HG03097 (cell line): Measurements from ENCODE around the gene C1orf50.
"Not testable (repeated sequence)": the region's sequence is repeated elsewhere in the genome, so short reads cannot be mapped to it uniquely, and the experiment has no call there.

ENCODE experiments used
- ATAC-seq: cut with Tn5 transposase; IDR thresholded peaks from one replicate; pipeline ENCODE4 v1.9.1; 2021; ENCODE audit not compliant: unreplicated experiment, low FRiP score

C1orf50 gene

DNA sequence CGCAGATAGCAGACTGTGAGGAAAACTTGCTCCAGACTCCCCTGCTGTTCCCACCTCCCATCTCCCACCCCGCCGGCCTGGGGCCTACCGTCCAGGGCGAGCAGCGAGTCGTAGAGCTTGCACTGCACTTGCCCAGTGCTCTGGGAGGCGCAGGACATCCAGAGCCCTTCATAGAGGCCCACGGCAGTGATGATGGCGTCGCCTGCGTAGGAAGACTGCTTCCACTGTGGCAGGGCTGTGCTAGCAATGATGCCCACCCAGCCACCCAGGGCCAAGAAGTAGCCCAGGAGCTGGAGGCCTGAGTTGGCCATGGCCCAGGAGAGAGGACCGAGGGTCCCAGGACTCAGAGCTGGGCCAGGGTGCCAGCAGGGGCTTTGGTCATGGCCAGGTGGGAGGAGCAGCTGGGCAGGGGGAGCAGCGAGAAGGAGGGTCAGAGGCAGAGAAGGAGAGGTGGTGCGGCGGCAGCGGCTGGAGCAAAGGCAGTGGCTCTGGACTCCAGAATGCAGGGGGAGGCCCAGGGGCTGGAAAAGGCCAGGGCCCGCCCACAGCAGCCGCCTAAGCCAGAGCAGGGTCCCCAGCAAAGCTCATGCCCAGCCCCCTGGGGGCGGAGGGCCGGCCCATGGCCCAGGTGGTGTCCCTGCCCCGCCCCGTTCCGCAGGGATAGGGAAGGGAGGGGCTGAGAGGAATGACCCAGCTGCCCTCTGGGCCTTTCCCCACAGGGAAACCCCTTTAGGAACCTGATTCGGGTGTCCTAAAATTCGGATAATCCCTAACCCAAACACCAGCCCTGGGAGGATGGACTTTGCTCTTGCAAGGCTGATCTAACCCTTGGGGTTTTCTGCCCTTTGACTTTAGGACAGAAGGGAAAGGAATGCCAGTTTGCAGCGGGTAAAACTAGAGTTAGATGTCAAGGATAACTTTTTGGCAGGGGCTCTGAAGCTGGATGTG is 27.0 kb upstream of the C1orf50 start, which contains the start of gene CLDN19:
TSS of gene CLDN19 (minus strand) at position 484 of the 948 bp plus-strand sequence. CDS start at position 311, 173 bp downstream.
- ATAC-seq, result no peak

DNA sequence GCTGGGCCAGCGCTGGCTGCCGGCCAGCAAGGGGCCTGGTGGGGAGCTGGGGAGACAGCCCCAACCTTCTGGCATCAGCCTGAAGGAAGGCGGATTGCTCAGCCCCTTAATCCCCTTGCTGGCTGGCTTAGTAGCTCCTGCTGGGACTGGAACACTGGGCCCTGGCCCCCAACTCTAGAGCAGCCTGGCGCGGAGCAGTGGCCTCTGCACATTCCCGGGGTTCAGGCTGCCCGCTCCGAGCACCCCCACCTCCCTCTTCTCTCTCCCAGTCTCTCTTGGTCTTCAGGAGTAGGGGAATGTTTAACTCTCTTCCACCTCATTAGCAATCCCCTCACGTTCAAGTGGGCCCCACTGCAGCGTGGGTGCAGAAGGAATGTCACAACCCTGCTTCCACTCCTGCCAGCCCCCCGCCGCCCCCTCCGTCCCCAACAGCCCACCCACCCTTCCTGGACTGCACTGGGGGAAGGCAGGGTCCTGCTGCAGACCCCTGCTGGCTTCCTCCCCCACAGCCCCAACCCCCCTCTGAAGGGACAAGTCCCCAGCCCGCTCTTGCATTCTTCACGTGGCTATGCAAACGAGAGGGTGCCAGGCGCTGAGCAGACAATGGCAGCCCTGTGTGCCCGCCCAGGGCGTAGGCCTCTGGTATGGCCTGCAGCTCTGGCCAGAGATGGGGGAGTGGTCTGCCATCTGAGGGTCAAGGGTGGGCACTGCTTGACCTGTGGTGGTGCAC is 26.0 kb upstream of the C1orf50 start:
- no peak for ATAC-seq

DNA sequence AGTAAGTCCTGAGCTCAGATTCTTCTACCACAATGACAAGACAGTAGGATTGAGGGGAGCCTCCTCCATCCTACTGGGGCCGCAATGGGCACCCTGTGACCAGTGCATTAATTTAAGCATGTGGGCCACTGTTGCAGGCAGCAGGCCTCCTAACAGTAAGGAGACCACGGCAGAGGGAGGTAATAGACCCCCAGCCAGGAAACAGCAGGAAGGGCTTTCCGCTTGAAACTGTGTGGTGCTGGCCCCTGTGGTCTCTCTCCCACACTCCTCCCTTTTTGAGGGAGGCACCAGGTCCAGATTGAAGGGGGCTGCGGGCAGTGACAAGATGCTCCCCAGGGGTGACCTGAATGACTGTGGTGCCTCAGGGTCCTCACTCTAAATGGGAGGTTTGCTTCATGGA is 25.3 kb upstream of the C1orf50 start:
- ATAC-seq, result no peak

DNA sequence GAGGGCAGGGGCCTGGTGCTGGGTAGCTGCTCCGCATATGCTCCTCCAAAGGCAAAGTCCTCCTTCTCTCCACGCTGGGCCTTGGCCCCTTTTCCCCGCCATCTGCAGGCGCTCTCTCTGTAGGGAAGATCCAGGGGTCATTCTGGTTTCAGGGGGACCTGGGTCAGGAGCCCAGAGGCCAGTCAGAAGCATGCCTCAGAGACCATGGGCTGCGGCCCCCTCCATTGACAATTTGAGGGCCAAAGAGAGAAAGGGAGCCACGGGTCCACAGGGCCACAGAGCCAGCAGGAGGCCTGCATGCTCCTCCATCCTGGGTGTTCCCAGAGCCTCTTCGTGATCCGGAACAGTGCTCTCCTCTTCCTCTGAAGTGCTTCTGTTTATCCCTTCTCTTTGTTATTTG is 24.9 kb upstream of the C1orf50 start:
- no peak for ATAC-seq

DNA sequence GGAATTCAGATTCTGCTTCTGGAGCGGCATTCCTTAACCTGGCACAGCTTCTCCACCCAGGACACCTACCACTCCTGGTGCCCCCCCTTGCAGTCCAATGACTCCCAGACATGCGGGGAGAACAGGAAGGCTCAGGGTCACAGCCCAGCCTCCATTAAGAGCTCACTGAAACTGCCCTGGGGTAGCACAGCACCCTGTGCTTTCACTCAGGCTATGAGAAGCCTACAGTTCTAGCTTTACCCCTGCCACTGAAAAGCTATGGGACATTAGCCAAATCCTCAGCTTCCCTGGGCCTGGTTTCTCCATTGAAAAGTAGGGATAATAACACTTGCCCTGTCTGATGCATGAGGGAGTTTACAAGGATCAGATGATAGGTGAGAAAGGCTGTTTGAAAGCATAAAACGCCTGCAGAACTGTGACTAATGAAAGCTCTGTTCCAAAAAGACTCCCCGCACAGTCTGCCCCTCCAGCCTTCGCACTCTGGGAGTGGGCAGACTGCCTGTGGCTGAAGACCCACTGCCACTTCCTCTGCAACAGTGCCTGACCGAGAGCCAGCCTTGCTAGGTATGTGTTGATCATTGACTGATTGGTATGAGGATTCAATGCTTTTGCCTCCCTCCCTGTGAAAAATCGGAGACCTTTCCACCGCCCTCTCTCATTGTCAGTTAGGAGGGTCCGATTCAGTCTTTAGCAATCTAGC is 24.3 kb upstream of the C1orf50 start:
- ATAC-seq, result no peak

DNA sequence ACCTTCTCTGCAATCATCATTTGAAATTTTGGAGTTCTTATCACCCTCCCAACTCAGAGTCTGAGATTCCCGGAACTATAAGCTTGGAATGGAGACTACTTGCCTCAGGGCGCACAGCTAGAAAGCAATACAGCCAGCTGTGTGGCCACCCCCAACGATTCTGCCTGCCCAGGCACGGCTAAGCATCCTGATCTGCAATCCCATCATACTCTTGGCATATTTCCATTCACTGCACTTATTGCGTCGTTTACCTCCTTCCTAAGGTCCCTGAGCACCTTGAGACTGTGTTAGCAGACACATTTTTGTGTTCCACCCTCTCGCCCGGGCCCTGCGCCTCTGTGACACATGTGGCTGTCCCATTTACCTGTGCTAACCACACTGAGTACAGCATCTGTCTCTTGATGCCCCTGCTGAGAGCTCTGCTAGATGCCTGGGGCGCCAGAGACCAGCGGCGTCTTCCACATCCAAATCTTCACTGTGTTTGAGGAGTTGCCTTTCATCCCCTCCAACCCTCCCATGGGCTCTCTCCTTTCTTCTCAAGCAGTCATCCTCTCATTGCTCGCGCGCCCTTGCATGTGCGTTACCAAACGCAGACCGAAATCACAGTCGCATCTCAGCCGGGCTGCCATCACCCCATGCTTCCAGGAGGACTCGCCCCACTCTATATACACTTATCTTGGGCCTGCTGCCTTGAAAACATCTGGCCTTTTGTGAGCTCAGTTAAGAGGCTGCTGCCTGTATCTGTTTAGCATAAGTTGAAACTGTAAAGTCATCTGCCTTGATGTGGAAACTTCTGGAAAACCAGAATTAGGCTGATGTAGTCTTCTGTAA is 23.5 kb upstream of the C1orf50 start:
- ATAC-seq, result no peak

DNA sequence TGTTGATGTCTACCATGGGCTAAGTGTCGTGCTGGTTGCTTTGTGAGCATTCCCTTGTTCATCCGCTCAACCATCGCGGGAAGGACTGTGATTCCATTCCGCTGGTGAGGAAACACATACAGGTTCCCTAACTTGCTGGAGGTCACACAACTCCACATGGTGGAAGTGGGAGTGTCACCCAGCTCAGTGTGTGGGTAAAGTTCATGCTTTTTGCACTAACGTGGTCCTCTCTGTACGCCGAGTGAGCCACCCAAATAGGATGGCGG is 23.0 kb upstream of the C1orf50 start:
- no peak for ATAC-seq

DNA sequence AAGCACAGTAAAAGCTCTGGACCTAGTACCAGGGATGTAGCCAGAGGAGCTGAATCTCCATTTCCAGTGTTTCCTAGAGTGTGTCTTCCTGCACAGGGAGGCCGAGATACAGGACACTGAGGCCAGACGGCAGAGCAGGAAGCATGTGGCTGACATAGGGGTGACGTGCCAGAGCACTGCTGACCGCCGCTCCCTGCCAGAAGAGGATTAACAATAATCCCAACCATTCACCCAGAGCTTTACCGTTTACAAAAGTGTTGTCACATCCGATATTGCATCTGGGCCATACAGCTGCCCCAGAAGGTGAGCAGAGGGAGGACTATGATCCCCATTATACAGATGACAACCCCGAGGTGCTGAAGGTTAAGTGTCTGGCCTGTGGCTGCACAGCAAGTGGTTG is 21.2 kb upstream of the C1orf50 start:
- no peak for ATAC-seq

DNA sequence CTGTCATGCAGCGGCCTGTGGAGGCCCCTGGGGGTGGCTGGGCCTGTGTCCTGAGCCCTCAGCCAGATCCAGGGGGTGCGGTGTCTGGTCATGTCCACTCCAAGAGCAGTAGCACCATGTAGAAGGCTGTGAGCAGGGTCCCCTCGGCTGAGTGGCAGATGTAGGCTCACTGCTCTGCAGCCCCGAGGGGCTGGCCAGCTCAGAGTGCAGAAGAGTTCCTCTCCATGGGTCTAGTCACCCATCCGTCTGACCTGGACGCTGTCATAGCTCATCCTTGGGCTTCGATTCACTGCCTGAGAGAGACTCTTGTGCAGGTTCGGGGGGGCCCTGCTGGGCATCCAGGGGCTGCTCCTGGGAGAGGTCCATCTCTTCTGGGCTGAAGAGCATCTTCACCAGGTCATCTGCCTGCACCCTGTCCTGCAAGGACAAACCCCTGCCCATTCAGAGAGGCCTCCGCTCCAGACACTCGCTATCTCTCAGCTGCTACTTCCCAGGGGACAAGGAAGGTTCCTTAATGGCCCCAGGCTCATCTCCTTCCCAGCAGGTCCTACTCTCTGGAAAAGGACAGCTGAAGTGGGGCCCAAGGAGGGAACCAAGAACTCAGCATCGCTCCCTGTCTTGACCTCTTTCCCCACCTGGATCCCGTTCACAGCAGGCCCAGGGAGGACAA is 20.5 kb upstream of the C1orf50 start:
- no peak for ATAC-seq

DNA sequence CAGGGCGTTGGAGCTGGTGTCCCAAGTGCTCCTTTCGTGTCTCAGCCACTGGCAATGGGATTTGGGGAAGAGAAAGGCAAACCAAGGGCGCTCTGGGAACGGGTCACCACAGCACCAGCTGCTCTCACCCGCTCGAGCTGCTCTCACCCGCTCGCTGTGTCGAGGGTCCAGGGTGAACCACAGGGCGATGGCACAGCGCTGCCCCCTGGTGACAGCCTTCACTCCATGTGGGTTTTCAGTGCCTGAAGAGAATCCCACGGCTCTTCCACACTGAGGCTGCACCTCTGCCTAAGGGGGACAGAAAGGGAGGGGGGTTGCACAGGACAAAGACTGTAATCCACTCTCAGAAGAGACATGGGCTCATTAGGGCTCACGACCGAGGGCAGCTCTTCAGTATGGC is 19.9 kb upstream of the C1orf50 start:
- no peak for ATAC-seq

DNA sequence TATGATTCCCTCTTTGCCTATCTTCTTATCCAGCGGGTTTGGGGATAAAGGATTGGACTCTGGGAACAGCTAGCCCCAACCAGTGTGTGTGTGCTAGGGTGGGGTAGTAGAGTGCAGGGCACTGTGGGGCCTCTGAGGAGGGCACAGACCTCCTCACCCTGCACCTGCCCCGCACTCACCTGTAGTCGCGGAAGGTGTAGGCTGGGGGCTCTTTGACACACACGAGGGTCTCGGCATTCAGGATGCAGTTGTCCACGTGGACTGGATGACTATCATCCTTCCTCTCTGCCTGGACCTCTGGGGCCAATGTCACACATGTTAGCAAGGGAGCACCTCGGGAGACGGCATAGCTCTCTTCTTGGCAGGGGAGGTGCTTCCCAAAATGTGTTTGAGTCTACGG is 19.0 kb upstream of the C1orf50 start:
- ATAC-seq, result no peak

DNA sequence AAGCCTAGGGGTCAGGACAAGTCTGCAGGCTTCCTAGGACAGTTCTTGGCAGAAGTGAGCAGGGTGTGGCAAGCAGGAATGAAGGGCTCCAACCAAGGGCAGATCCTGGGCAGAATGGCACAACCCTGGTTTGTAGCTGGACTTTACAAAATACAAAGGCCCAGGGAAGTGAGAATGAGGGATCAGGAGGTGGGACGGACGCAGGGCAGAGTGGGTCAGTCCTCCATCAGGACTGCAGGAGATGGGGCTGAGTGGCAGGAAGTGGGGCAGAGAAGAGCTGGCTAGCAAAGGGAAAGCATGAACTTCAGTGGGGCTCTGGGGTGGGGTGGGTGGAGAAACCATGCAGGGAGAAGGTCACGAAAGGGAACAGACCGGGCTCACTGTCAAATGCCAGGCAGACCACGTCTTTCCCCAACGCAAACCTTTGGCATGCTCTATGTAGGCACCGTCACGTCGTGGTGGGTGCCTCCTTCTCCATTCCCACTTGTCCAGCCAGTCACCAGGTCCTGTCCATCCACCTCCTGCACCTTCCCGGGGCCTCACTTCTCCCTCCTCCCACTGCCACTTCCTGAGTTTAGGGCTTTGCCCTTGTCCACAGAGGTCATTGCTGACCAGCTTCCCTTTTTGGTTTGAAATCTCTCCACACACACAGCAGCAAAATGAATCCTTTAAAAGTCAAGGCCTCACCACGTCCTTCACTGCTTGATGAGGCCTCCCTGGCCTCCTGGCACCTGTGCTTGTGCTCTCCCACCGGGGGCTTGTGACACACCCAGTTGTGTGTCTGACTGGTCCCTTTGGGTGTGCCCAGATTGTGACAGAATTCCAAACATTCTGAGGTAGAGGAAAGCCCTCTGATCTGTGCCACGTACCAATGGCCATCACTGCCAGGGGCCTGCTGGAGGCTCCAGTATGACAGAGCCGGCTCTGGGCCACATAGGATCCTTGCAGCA is 18.3 kb upstream of the C1orf50 start:
- no peak for ATAC-seq

DNA sequence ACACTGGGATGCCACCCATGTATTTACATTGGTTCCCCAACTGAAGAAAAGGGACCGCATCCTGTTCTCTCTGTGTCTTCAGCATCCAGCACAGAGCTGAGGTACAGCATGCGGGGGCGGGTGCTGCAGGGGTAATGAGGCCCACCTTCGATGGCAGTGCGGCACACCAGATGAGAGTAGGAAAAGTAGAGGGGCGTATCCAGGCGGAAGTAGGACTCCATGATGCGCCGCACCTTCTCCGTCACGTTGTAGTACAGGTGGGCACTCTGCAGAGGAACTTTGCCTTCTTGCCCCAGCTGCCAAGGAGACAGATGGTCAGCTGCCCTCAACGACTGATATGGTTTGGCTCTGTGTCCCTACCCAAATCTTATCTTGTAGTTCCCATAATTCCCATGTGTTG is 17.0 kb upstream of the C1orf50 start:
- no peak for ATAC-seq

DNA sequence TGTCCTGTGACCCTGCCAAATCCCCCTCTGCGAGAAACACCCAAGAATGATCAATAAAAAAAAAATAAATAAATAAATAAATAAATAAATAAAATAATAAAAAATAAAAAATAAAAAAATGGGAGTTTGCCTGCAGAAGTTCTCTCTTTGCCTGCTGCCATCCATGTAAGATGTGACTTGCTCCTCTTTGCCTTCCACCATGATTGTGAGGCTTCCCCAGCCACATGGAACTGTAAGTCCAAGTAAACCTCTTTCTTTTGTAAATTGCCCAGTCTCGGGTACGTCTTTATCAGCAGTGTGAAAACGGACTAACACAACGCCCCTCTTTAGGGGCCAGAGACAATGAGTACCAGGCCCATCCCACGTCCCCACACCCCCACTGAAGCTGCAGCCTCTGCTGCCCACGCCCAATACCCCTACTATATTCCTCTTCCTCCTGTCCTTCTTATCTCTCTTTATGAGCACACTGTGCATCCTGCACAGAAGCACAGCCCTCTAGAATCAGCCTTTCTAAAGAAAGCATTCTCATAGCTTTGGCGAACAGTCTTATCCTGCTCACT is 15.5 kb upstream of the C1orf50 start:
- ATAC-seq, result not testable (repeated sequence)

DNA sequence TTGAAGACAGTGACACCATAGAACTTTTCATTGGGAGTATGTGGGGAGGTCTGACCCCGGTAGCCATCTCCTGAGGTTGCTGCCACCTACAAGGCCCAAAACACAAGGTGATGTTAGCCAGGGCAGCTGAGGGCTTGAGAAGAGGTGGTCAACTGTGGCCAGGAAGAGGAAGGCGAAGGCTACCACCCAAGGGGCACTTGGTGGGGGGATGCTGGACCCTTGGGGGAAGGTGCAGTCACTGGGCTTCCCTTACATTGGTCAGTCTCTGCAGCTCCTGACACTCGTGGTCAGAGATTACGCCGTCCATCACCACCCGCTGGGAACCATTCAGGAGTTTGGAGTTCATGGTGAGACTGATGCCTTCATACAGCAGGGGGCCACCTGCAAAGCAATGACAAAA is 14.8 kb upstream of the C1orf50 start:
- no peak for ATAC-seq

DNA sequence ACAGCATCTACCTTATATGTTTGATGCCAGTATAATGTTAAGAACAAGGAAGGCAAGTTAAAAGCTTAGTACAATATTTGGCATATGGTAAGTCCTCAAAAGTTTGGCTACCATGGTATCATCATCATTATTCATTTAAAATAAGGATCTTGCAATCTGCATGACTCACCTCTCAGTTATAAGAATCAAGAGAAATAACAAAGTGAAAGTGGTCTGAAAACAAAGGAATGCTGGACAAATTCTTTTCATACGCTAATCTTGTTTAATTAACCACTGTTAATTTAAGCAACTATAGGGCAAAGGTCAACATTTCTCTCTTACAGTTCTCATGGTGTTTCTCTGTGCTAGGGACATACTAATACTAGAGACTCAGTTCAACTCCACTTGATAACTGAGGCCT is 14.0 kb upstream of the C1orf50 start:
- ATAC-seq, result no peak

DNA sequence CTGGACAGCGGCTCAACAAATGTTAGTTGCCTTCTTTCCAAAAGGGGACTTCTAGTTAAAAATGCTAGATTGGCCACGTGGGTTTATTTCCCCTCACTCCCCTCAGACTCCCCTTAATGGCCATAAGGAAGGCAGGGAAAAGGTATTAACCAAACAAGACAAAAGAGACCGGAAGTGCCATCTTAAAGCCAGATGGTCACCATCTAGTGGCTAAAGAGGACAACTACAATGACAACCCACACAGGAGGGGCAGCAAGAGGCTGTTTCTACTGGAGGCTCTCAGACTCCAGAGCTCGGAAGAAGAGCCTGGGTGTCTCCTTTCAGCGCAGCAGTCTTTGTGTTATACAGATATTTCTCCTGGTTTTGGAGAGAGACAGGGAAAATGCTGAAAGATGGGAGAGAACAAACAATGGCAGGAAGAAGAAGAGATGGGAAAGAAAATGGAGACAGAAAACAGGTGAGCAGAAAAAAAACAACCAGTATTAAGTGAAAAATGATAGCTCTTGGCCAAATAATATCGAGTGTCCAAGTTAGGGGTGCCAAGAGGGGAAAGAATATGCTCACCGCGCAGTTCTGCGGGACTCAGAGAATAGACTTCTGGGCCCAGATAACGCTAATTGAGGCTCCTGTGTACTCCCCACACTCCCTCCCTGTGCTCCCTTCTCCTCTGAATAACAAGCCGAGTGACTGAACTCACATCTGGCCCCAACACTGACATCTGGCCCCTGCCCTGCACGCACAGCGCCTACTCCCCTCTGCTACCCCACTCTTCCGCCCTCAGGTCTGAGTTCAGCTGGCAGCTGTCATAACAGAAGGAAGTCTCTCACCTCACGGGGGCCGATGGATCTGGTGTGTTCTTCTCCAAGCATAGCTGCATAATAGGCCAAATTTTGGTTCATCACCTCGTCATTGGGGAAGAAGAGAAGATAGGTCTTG is 9.8 kb upstream of the C1orf50 start:
- no peak for ATAC-seq

DNA sequence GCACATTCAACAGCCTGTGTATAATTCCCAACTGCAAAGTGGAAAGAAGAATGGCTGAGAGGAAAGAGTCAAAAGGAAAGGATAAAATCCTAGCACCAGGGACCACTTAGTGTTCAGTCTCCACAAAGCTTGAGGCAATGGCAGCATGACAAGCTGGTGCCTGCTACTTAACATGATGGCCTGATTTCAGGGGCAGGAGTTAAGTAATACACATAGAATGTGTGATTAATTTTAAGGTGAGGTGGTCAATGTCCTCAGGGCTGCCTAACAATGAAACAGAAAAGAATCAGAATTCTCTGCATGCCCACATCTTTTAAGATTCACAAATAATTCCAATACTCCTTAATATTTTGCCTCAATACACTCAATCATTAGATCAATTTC is 9.2 kb upstream of the C1orf50 start:
- no peak for ATAC-seq
